Tibial artery (tissue), 4 donors: Measurements from ENCODE around the gene VAV2.

Source experiments
- DNase-seq, 2 donors: peaks; one replicate each; pipeline ENCODE4 v3.0.0-alpha.2; 2019
- H3K27ac ChIP-seq, 2 donors: fragments of 200-600 bp; sonication (generic) in 1 of 2; 1 replicate in 1 of 2; 2 replicates in 1 of 2; pipeline ENCODE4 v1.5.1; 2018 to 2019; ENCODE audit warnings: mild to moderate bottlenecking in 1 of 2
- H3K27me3 ChIP-seq, 2 donors: fragments of 200-600 bp; sonication (generic) in 1 of 2; one replicate each; pipeline versions ENCODE4 v1.5.1 to v1.6.0; 2016 to 2019
- H3K36me3 ChIP-seq, 3 donors: fragments of 200-600 bp; sonication (generic) in 2 of 3; one replicate each; pipeline ENCODE4 v1.5.1; 2016 to 2019; ENCODE audit warnings: mild to moderate bottlenecking in 2 of 3
- H3K4me1 ChIP-seq, 4 donors: fragments of 200-600 bp; sonication (generic) in 2 of 4; 1 replicate in 3 of 4; 2 replicates in 1 of 4; pipeline ENCODE4 v1.5.1; 2016 to 2019
- H3K4me3 ChIP-seq, 2 donors: fragments of 200-600 bp; sonication (generic) in 1 of 2; 1 replicate in 1 of 2; 2 replicates in 1 of 2; pipeline ENCODE4 v1.5.1; 2018 to 2019; ENCODE audit warnings: mild to moderate bottlenecking in 2 of 2
- H3K9me3 ChIP-seq, 3 donors: fragments of 200-600 bp; sonication (generic) in 1 of 3; one replicate each; pipeline ENCODE4 v1.5.1; 2016 to 2019
- CTCF ChIP-seq, 2 experiments: fragments of 200-600 bp in 1 of 2; fragments of 450-650 bp in 1 of 2; IDR thresholded peaks; one replicate each; pipeline ENCODE4 v1.5.1; 2017 to 2019; ENCODE audit warnings: antibody characterized with exemption in 2 of 2, mild to moderate bottlenecking in 1 of 2, moderate library complexity in 1 of 2
- intact Hi-C: fragments of 100-400 bp; cut with DNase I; formaldehyde crosslinking; loops from one replicate; pipeline ENCODE4 v1.15.0; 2023; ENCODE audit warnings: low total_unique reads

The VAV2 gene

GRCh38 chr9:133973111-133973790 lies 18.9 kb downstream of the VAV2 start:
- Histone ChIP-seq H3K9me3 (no peaks in the 10 kb centered on the region), H3K36me3 (no peaks in the 10 kb centered on the region), H3K27me3 (no peaks in the 10 kb centered on the region), H3K27ac (no peak overlapping the region), H3K4me1 (peaks cover 0 to 6% (median 0%) of the 10 kb centered on the region in 4 donors), H3K4me3 (no peak overlapping the region)
- intact Hi-C loops: no loop called here
- DNase-seq: no peak
- no peak for TF ChIP-seq CTCF (IDR thresholded peaks at IDR 0.05)

GRCh38 chr9:133971981-133972941 lies 19.9 kb downstream of the VAV2 start:
- Histone ChIP-seq H3K36me3 (no peaks in the 10 kb centered on the region), H3K4me3 (no peak overlapping the region), H3K4me1 (peaks cover 0 to 6% (median 0%) of the 10 kb centered on the region in 4 donors), H3K27me3 (no peaks in the 10 kb centered on the region), H3K27ac (no peak overlapping the region), H3K9me3 (no peaks in the 10 kb centered on the region)
- intact Hi-C loops: no loop called here
- no peak for DNase-seq
- no peak for TF ChIP-seq CTCF (IDR thresholded peaks at IDR 0.05)

DNA sequence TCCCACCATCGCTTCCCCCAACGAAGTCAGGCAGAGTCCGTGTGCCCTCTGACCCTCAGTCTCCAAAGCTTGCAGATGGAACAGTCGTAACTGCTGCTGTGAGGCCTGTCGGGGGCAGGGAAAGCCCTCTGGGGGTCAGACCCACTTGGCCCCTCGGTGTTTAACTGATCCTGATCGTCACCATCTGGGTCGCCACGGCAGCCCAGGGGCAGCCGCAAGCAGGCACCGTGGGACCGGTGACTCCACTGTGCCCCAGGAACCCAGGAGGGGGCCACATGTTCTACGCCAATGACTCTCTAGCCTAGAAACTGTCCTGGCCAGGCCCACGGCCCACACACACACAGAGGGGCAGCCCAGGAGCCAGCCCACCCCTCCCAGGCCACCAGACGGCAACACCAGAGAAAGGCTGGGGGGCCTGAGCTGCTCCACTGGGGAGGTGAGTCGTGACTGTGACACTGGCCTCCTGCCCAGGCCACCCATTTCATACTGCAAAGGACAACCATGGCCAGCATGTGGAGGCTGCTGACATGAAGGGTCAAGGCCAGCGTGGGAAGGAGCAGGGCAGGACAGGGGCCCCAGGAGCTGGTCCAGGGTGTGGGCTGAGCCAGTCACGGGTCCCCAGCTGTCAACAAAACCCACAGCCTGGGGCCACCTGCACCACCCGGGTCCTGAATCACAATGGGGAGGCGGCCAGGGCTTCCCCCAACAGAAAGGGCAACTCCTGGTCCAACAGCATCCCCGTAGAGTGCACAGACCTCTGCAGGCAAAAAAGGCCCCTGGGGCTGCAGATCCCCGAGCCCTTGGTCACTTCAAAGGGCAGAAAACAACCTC lies 20.8 kb downstream of the VAV2 start:
- H3K4me3 ChIP-seq: no peak overlapping the region
- H3K27ac ChIP-seq: no peak overlapping the region
- H3K27me3 ChIP-seq: no peaks in the 10 kb centered on the region
- H3K4me1 ChIP-seq: peaks cover 0 to 6% (median 0%) of the 10 kb centered on the region in 4 donors
- TF ChIP-seq CTCF (IDR thresholded peaks at IDR 0.05): no peak
- H3K9me3 ChIP-seq: no peaks in the 10 kb centered on the region
- intact Hi-C loops: no loop called here
- DNase-seq: no peak
- no peaks in the 10 kb centered on the region for H3K36me3 ChIP-seq

DNA sequence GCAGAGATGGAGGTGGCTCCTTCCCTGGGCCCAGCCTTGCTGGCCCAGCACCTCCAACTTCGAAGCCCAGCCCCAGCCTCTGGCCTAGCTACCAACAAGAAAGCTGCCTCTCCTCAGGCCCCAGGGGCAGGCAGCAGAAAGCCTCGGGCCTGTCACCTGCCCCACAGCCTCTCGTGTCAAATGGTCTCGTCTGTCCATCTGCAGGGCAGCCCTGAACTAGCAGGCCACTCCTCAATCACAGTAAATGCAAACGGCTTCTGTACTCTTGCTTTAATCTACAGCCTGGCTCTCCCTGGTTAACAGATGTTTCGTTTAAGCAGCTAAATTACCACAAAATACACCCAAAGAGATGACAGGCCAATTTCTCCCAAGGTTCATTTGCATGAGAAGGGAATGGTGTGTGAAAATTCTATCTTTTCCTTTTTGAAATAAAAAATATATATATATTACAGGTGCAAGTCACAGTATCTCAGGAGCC lies 21.5 kb downstream of the VAV2 start:
- Histone ChIP-seq H3K27me3 (no peaks in the 10 kb centered on the region), H3K4me3 (no peak overlapping the region), H3K4me1 (peaks cover 0 to 6% (median 0%) of the 10 kb centered on the region in 4 donors), H3K27ac (no peak overlapping the region), H3K9me3 (no peaks in the 10 kb centered on the region), H3K36me3 (no peaks in the 10 kb centered on the region)
- no peak for DNase-seq
- intact Hi-C loops: no loop called here
- TF ChIP-seq CTCF (IDR thresholded peaks at IDR 0.05): no peak
